ENCODE results near the gene NANS.
"Not testable (repeated sequence)": the region's sequence is repeated elsewhere in the genome, so short reads cannot be mapped to it uniquely, and the experiment has no call there.

NANS gene

DNA sequence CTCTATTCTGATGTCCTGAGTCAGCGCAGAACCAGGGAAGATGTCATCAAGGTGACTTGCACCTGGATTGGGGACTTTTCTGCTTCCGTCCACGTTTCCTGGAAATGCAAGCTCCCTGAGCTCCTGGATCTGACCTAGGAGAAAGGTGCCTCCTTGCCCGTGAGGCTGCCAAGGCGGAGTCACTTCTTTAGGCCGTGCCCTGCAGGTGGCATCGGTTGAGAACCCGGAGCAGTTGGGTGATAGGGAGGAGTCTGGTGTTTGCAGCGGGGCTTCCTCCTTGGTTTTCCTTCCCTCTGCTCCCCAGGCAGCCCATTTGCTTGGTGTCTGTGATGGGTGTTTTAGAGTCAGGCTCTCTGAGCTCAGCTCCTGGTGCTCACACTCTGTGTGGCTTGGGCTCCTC lies 15.2 kb downstream of the NANS start:
- no peaks in the 10 kb centered on the region for H3K9me2 ChIP-seq (replicated peaks; ENCODE audit: low read depth, low read length)
- no peaks in the 10 kb centered on the region for H3K27me3 ChIP-seq (ENCODE audit: insufficient read depth, low read length, poor library complexity, severe bottlenecking)
- peaks cover 2% of the 10 kb centered on the region for H3K4me1 ChIP-seq (ENCODE audit: insufficient read depth, low read length, poor library complexity, severe bottlenecking)
- no peaks in the 10 kb centered on the region for H3F3A ChIP-seq (ENCODE audit: low read depth)
- H3K9ac ChIP-seq (ENCODE audit: low read depth, low read length, poor library complexity, severe bottlenecking), result no peak overlapping the region
- H3K4me2 ChIP-seq (ENCODE audit: low read depth, low read length, poor library complexity, severe bottlenecking), result no peak overlapping the region
- H3K79me2 ChIP-seq (ENCODE audit: insufficient read depth, low read length), result no peaks in the 10 kb centered on the region
- TF ChIP-seq CTCF (conservative IDR thresholded peaks at IDR 0.05; ENCODE audit: low read length), result no peak
- no peaks in the 10 kb centered on the region for H4K20me1 ChIP-seq (ENCODE audit: insufficient read depth, low read length, poor library complexity, severe bottlenecking)
- no peak overlapping the region for H2AFZ ChIP-seq (ENCODE audit: low read length)
- no peaks in the 10 kb centered on the region for H3K36me3 ChIP-seq (ENCODE audit: insufficient read depth, low read length)
- no peaks in the 10 kb centered on the region for H3K9me3 ChIP-seq (ENCODE audit: insufficient read depth, low read depth, low read length)
- no peak overlapping the region for H3K4me3 ChIP-seq (ENCODE audit: low read length, poor library complexity, severe bottlenecking)

DNA sequence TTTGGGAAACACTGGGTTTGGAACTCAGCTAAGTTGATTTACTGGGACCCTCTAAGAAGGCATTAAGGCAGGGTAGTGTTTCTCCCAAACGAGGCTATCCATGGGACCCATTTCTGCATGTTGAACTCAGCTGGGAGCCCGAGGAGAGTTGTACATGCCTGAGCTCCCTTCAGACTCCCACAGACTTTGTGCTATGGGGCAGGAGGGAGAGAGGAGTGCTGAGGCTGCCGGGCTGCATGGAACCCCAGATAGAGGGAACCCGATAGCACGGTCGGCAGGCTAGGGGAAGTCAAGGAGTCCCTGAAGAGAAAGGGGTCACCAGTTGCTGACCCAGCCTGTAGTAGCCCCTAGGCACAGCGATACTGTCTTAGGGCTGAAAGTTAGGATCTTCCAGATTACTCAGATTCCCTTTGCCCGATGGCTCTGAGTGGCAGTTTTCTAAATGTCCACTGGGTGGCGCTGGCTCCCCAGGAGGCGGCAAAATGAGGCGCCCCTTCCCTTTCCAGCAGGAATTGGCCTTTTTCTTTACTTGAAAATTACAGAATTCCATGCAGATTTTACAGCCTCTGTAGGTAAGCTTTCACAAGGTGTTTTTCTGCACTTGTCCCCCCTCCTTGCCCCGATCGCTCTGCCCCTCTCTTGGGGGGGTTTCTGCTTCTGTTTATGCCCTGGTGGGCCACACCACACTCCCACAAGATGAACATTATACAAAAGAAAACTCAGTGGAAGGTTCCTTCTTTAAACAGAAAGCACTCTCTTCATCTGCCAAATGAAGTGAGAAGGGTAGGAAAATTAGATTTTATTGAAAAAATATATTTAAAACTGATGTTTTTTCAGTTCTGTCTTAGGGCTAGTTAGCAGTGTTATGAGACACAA lies 17.8 kb downstream of the NANS start:
- no peak overlapping the region for H3K4me3 ChIP-seq (ENCODE audit: low read length, poor library complexity, severe bottlenecking)
- H3K79me2 ChIP-seq (ENCODE audit: insufficient read depth, low read length), result no peaks in the 10 kb centered on the region
- H3K4me2 ChIP-seq (ENCODE audit: low read depth, low read length, poor library complexity, severe bottlenecking), result no peak overlapping the region
- peaks cover 2% of the 10 kb centered on the region for H3K4me1 ChIP-seq (ENCODE audit: insufficient read depth, low read length, poor library complexity, severe bottlenecking)
- no peaks in the 10 kb centered on the region for H3K9me2 ChIP-seq (replicated peaks; ENCODE audit: low read depth, low read length)
- no peaks in the 10 kb centered on the region for H3K9me3 ChIP-seq (ENCODE audit: insufficient read depth, low read depth, low read length)
- no peaks in the 10 kb centered on the region for H3K27me3 ChIP-seq (ENCODE audit: insufficient read depth, low read length, poor library complexity, severe bottlenecking)
- peak overlapping the region; percentile 74; the same call in 1 of the 2 replicates for H2AFZ ChIP-seq (ENCODE audit: low read length)
- peaks cover 9% of the 10 kb centered on the region; the same call in 1 of the 2 replicates for H3K36me3 ChIP-seq (ENCODE audit: insufficient read depth, low read length)
- TF ChIP-seq CTCF (conservative IDR thresholded peaks at IDR 0.05; ENCODE audit: low read length) (peak; percentile 98), EZH2phosphoT487 (IDR thresholded peaks at IDR 0.05; ENCODE audit: borderline replicate concordance) (no peak)
- H4K20me1 ChIP-seq (ENCODE audit: insufficient read depth, low read length, poor library complexity, severe bottlenecking), result no peaks in the 10 kb centered on the region
- no peak overlapping the region for H3K9ac ChIP-seq (ENCODE audit: low read depth, low read length, poor library complexity, severe bottlenecking)
- no peaks in the 10 kb centered on the region for H3F3A ChIP-seq (ENCODE audit: low read depth)

DNA sequence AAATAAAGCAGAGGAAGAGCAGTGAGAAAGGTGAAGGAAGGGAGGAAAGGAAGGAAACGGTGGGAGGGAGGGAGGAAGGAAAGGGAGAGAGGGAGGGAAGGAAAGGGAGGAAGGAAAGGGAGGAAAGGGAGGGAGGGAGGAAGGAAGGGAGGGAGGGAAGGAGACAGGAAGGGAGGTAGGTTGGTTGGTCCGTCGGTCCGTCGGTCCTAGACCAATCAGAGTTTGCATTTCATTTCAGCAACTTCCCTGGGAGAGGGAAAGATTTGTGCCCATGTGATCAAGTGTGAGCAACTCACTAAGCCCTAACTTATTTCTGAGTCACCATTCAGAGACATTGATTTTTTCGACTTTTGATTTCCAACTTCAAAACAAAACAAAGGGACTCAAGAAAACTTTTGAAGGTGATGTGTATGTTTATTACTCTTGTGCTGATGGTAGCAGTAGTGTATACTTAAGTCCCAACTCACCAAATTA lies 18.8 kb downstream of the NANS start:
- H3K4me2 ChIP-seq (ENCODE audit: low read depth, low read length, poor library complexity, severe bottlenecking), result no peak overlapping the region
- H3K79me2 ChIP-seq (ENCODE audit: insufficient read depth, low read length), result no peaks in the 10 kb centered on the region

DNA sequence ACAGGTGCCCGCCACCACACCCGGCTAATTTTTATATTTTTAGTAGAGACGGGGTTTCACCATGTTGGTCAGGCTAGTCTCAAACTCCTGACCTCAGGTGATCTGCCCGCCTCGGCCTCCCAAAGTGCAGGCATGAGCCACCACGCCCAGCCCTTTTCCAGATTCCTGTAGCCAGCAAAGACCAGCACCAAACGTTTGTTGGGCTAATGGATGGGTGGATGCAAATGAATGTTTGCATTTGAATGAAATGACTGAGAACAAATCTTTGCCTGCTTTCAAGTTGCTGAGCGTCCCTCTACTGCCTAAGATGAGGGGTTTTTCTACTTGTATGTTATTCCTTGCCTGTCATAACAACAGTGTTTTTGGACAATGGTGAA lies 20.0 kb downstream of the NANS start:
- H3K9me3 ChIP-seq (ENCODE audit: insufficient read depth, low read depth, low read length); H3K4me3 ChIP-seq (ENCODE audit: low read length, poor library complexity, severe bottlenecking); H3K27me3 ChIP-seq (ENCODE audit: insufficient read depth, low read length, poor library complexity, severe bottlenecking); H3K79me2 ChIP-seq (ENCODE audit: insufficient read depth, low read length); H3K4me2 ChIP-seq (ENCODE audit: low read depth, low read length, poor library complexity, severe bottlenecking); H3K9me2 ChIP-seq (replicated peaks; ENCODE audit: low read depth, low read length); H3F3A ChIP-seq (ENCODE audit: low read depth); H3K9ac ChIP-seq (ENCODE audit: low read depth, low read length, poor library complexity, severe bottlenecking); H3K4me1 ChIP-seq (ENCODE audit: insufficient read depth, low read length, poor library complexity, severe bottlenecking); H4K20me1 ChIP-seq (ENCODE audit: insufficient read depth, low read length, poor library complexity, severe bottlenecking); H2AFZ ChIP-seq (ENCODE audit: low read length): not testable (repeated sequence)
- H3K36me3 ChIP-seq (ENCODE audit: insufficient read depth, low read length), result peaks cover 20% of the 10 kb centered on the region; the same call in 1 of the 2 replicates

More for the DNA sequence above, 18.8 kb downstream of the NANS start:
- TF ChIP-seq CTCF (conservative IDR thresholded peaks at IDR 0.05; ENCODE audit: low read length), result no peak
- no peak for TF ChIP-seq EZH2phosphoT487 (IDR thresholded peaks at IDR 0.05; ENCODE audit: borderline replicate concordance)
- Histone ChIP-seq H3K9me3 (ENCODE audit: insufficient read depth, low read depth, low read length) (no peaks in the 10 kb centered on the region), H3K4me1 (ENCODE audit: insufficient read depth, low read length, poor library complexity, severe bottlenecking) (peaks cover 2% of the 10 kb centered on the region), H2AFZ (ENCODE audit: low read length) (no peak overlapping the region), H3F3A (ENCODE audit: low read depth) (no peaks in the 10 kb centered on the region), H3K9me2 (replicated peaks; ENCODE audit: low read depth, low read length) (no peaks in the 10 kb centered on the region), H4K20me1 (ENCODE audit: insufficient read depth, low read length, poor library complexity, severe bottlenecking) (no peaks in the 10 kb centered on the region), H3K4me3 (ENCODE audit: low read length, poor library complexity, severe bottlenecking) (no peak overlapping the region), H3K36me3 (ENCODE audit: insufficient read depth, low read length) (peaks cover 9% of the 10 kb centered on the region; the same call in 1 of the 2 replicates), H3K27me3 (ENCODE audit: insufficient read depth, low read length, poor library complexity, severe bottlenecking) (no peaks in the 10 kb centered on the region), H3K9ac (ENCODE audit: low read depth, low read length, poor library complexity, severe bottlenecking) (no peak overlapping the region)
